CD14-positive monocyte (primary cell): Measurements from ENCODE around the gene ZNF277. TPM values are rescaled to one million over a fixed set of nuclear protein-coding genes. Genes with fewer than 3 reads are reported as not detected.

Source experiments
- DNase-seq, 3 donors: peaks; one replicate each; pipeline ENCODE4 v3.0.0-alpha.2; 2011 to 2022
- H2AFZ ChIP-seq: 2 replicates; pipeline ENCODE4 v1.6.0; 2012; ENCODE audit warnings: mild to moderate bottlenecking, low read depth, low read length, inconsistent platforms; ENCODE audit not compliant: insufficient read depth, poor library complexity, severe bottlenecking
- H3K27ac ChIP-seq, 2 donors: 1 replicate in 1 of 2; 2 replicates in 1 of 2; pipeline ENCODE4 v1.5.1; 2012 to 2013; ENCODE audit warnings: low read length in 2 of 2, control low read depth in 1 of 2, inconsistent platforms in 1 of 2, low read depth in 1 of 2, mild to moderate bottlenecking in 1 of 2
- H3K27me3 ChIP-seq, 2 donors: one replicate each; pipeline versions ENCODE4 v1.6.0 to v1.6.1; 2011 to 2013; ENCODE audit warnings: low read length in 2 of 2; ENCODE audit not compliant: control insufficient read depth in 2 of 2, insufficient read depth in 2 of 2
- H3K36me3 ChIP-seq, 2 donors: replicated peaks in 1 of 2; 1 replicate in 1 of 2; 2 replicates in 1 of 2; pipeline versions ENCODE4 v1.5.1 to v1.6.1; 2012 to 2013; ENCODE audit warnings: low read length in 2 of 2, control low read depth in 1 of 2, inconsistent platforms in 1 of 2, mild to moderate bottlenecking in 1 of 2; ENCODE audit not compliant: insufficient read depth in 2 of 2, control insufficient read depth in 1 of 2
- H3K4me1 ChIP-seq, 2 donors: 1 replicate in 1 of 2; 2 replicates in 1 of 2; pipeline versions ENCODE4 v1.5.1 to v1.6.1; 2012 to 2013; ENCODE audit warnings: low read length in 2 of 2, control low read depth in 1 of 2, inconsistent platforms in 1 of 2, mild to moderate bottlenecking in 1 of 2, moderate library complexity in 1 of 2; ENCODE audit not compliant: insufficient read depth in 2 of 2, control insufficient read depth in 1 of 2
- H3K4me2 ChIP-seq: replicated peaks from 2 replicates; pipeline ENCODE3; 2012; ENCODE audit warnings: low read length, moderate library complexity, mild to moderate bottlenecking; ENCODE audit not compliant: poor library complexity, severe bottlenecking; ENCODE audit errors: extremely low read depth
- H3K4me3 ChIP-seq, 3 experiments: fragments of 200-600 bp in 1 of 3; sonication (generic) in 1 of 3; replicated peaks in 1 of 3; 1 replicate in 2 of 3; 2 replicates in 1 of 3; pipeline ENCODE4 v1.5.1; 2011 to 2013; ENCODE audit warnings: low read length in 3 of 3, mild to moderate bottlenecking in 3 of 3, control low read depth in 2 of 3, low read depth in 2 of 3, inconsistent platforms in 1 of 3, moderate library complexity in 1 of 3
- H3K79me2 ChIP-seq: 2 replicates; pipeline ENCODE4 v1.6.0; 2012; ENCODE audit warnings: mild to moderate bottlenecking, control low read depth, inconsistent platforms, low read length, moderate library complexity; ENCODE audit not compliant: insufficient read depth
- H3K9ac ChIP-seq: 2 replicates; pipeline ENCODE4 v1.6.0; 2017; ENCODE audit warnings: low read length, mild to moderate bottlenecking; ENCODE audit not compliant: insufficient read depth, poor library complexity, severe bottlenecking
- H3K9me3 ChIP-seq, 2 donors: replicated peaks in 1 of 2; 1 replicate in 1 of 2; 2 replicates in 1 of 2; pipeline versions ENCODE4 v1.5.1 to v1.6.1; 2012 to 2013; ENCODE audit warnings: low read length in 2 of 2, control low read depth in 1 of 2; ENCODE audit not compliant: control insufficient read depth in 1 of 2, insufficient read depth in 1 of 2
- H4K20me1 ChIP-seq: 2 replicates; pipeline ENCODE4 v1.6.0; 2012; ENCODE audit warnings: mild to moderate bottlenecking, low read length, control low read depth, moderate library complexity; ENCODE audit not compliant: insufficient read depth
- H3K27ac Mint-ChIP-seq, 7 donors: one replicate each; pipeline ENCODE4 v1.8.0; 2020; ENCODE audit warnings: mild to moderate bottlenecking in 7 of 7, mixed read lengths in 7 of 7, moderate library complexity in 6 of 7, inconsistent platforms in 2 of 7
- H3K27me3 Mint-ChIP-seq, 3 donors: one replicate each; pipeline ENCODE4 v1.8.0; 2021 to 2022; ENCODE audit warnings: low read depth in 3 of 3, mild to moderate bottlenecking in 3 of 3, mixed read lengths in 3 of 3, moderate library complexity in 3 of 3, inconsistent platforms in 1 of 3
- H3K36me3 Mint-ChIP-seq, 2 donors: one replicate each; pipeline ENCODE4 v1.8.0; 2020; ENCODE audit warnings: mixed read lengths in 2 of 2, inconsistent platforms in 1 of 2, mild to moderate bottlenecking in 1 of 2
- H3K4me1 Mint-ChIP-seq: one replicate; pipeline ENCODE4 v1.8.0; 2020; ENCODE audit warnings: mild to moderate bottlenecking, mixed read lengths
- H3K4me3 Mint-ChIP-seq, 2 donors: one replicate each; pipeline ENCODE4 v1.8.0; 2020; ENCODE audit warnings: mild to moderate bottlenecking in 2 of 2, mixed read lengths in 2 of 2, moderate library complexity in 1 of 2
- H3K9me3 Mint-ChIP-seq, 7 donors: one replicate each; pipeline ENCODE4 v1.8.0; 2020 to 2022; ENCODE audit warnings: mixed read lengths in 7 of 7, mild to moderate bottlenecking in 6 of 7, moderate library complexity in 6 of 7, inconsistent platforms in 2 of 7
- CTCF ChIP-seq: fragments of 200-600 bp; IDR thresholded peaks from one replicate; pipeline ENCODE4 v1.8.0; 2022; ENCODE audit warnings: antibody characterized with exemption, mild to moderate bottlenecking
- WGBS: methylation state at CpG from one replicate; pipeline ENCODE4 v1.1.5; 2013; ENCODE audit warnings: missing lambda C conversion rate; ENCODE audit not compliant: insufficient coverage; 5-methylcytosine and 5-hydroxymethylcytosine counted together
- intact Hi-C, 2 donors: fragments of 100-400 bp; cut with micrococcal nuclease; formaldehyde crosslinking; loops; one replicate each; pipeline versions ENCODE4 v1.15.0 to v1.15.1; 2023
- polyA plus RNA-seq, 3 donors: library from polyadenylated mRNA; depleted of rRNA in 1 of 3; unstranded in 2 of 3; stranded (reverse) in 1 of 3; fragments of 300-500 nt in 2 of 3; fragments of >200 nt in 1 of 3; fragmentation: Illumina TruSeq in 2 of 3; gene quantifications; 1 replicate in 2 of 3; 2 replicates in 1 of 3; pipeline ENCODE4 v1.2.3, GENCODE V29; 2012 to 2021

The ZNF277 gene
- polyA plus RNA-seq, 3 donors = 17.5 to 20.7 (median 20.0) TPM

GRCh38 chr7:112201411-112201810 lies 5.1 kb upstream of the ZNF277 start:
- TF ChIP-seq CTCF = no peak
- peaks cover 27% of the 10 kb centered on the region for H3K4me1 Mint-ChIP-seq
- DNase-seq = no peak
- H3K27ac ChIP-seq = no peak overlapping the region
- H3K27me3 ChIP-seq = peaks cover 22 to 29% of the 10 kb centered on the region in 2 donors
- H3K36me3 Mint-ChIP-seq = peaks cover 0 to 9% of the 10 kb centered on the region in 2 donors
- H3K27ac Mint-ChIP-seq = no peak overlapping the region
- peaks cover 0 to 6% (median 0%) of the 10 kb centered on the region in 7 donors for H3K9me3 Mint-ChIP-seq
- H3K4me3 ChIP-seq = no peak overlapping the region
- no peak overlapping the region for H3K4me2 ChIP-seq
- H3K9me3 ChIP-seq = no peaks in the 10 kb centered on the region
- H3K4me3 Mint-ChIP-seq = no peak overlapping the region
- H3K36me3 ChIP-seq = no peaks in the 10 kb centered on the region
- H4K20me1 ChIP-seq = peaks cover 13% of the 10 kb centered on the region
- H3K27me3 Mint-ChIP-seq = peaks cover 18 to 28% (median 24%) of the 10 kb centered on the region in 3 donors
- no peaks in the 10 kb centered on the region for H3K79me2 ChIP-seq
- WGBS = no CpG with 5 or more reads among the region's 6 CpGs
- no peak overlapping the region for H2AFZ ChIP-seq
- no peak overlapping the region for H3K9ac ChIP-seq
- intact Hi-C loops = loop anchor here (10.0 kb wide), 2 partner anchors 217 to 253 kb away; partner anchors contain the start of gene IFRD1 (in 1 of the 2)
- peaks cover 16 to 22% of the 10 kb centered on the region in 2 donors for H3K4me1 ChIP-seq

GRCh38 chr7:112201839-112202238 lies 4.7 kb upstream of the ZNF277 start:
- DNase-seq = no peak
- intact Hi-C loops = loop anchor here (10.0 kb wide), 2 partner anchors 217 to 253 kb away; partner anchors contain the start of gene IFRD1 (in 1 of the 2)
- no peak overlapping the region for H3K4me3 Mint-ChIP-seq
- Histone ChIP-seq H3K9me3 (no peaks in the 10 kb centered on the region), H2AFZ (no peak overlapping the region), H3K27me3 (peaks cover 22 to 29% of the 10 kb centered on the region in 2 donors), H3K4me2 (no peak overlapping the region), H3K9ac (no peak overlapping the region), H3K36me3 (no peaks in the 10 kb centered on the region), H4K20me1 (peaks cover 13% of the 10 kb centered on the region), H3K79me2 (peaks cover 3% of the 10 kb centered on the region), H3K27ac (no peak overlapping the region), H3K4me3 (no peak overlapping the region), H3K4me1 (peaks cover 16 to 22% of the 10 kb centered on the region in 2 donors)
- H3K9me3 Mint-ChIP-seq = peaks cover 0 to 6% (median 0%) of the 10 kb centered on the region in 7 donors
- H3K27me3 Mint-ChIP-seq = peaks cover 18 to 28% (median 24%) of the 10 kb centered on the region in 3 donors
- peaks cover 28% of the 10 kb centered on the region for H3K4me1 Mint-ChIP-seq
- peaks cover 0 to 9% of the 10 kb centered on the region in 2 donors for H3K36me3 Mint-ChIP-seq
- TF ChIP-seq CTCF = no peak
- no peak overlapping the region for H3K27ac Mint-ChIP-seq
